Ecto neural progenitor cell (in vitro differentiated cells): Measurements from ENCODE around the gene PTRHD1.
A peak's percentile ranks its signal among the peaks of the same experiment; 100 is the strongest.

Experiments
- DNase-seq: peaks from one replicate; pipeline ENCODE4 v3.0.0-alpha.2; 2018; ENCODE audit warnings: low spot score

PTRHD1 gene

GRCh38 chr2:24830351-24830750 is 37.2 kb upstream of the PTRHD1 start:
- DNase-seq = no peak

GRCh38 chr2:24828238-24828996 is 35.2 kb upstream of the PTRHD1 start:
- DNase-seq = no peak

- DNase-seq = peak; percentile 80
These were observed 34.4 kb upstream of the PTRHD1 start for GRCh38 chr2:24827321-24828237.

GRCh38 chr2:24826773-24827145 is 33.6 kb upstream of the PTRHD1 start:
- DNase-seq = peak; percentile 1

GRCh38 chr2:24825883-24826772 is 32.9 kb upstream of the PTRHD1 start:
- DNase-seq = peak; percentile 36

- peak; percentile 44 for DNase-seq
These were observed 32.0 kb upstream of the PTRHD1 start for GRCh38 chr2:24824966-24825882.

GRCh38 chr2:24824071-24824588 is 30.9 kb upstream of the PTRHD1 start:
- DNase-seq = peak; percentile 23

- peak; percentile 51 for DNase-seq
These were observed 29.0 kb upstream of the PTRHD1 start for GRCh38 chr2:24822049-24822706.

GRCh38 chr2:24821433-24821891 is 28.3 kb upstream of the PTRHD1 start:
- DNase-seq = peak; percentile 47

- DNase-seq = peak; percentile 40
These were observed 27.6 kb upstream of the PTRHD1 start for GRCh38 chr2:24820598-24821432.

GRCh38 chr2:24820175-24820513 is 27.0 kb upstream of the PTRHD1 start:
- no peak for DNase-seq

GRCh38 chr2:24819442-24820174 is 26.4 kb upstream of the PTRHD1 start:
- peak; percentile 29 for DNase-seq

GRCh38 chr2:24818721-24819167 is 25.6 kb upstream of the PTRHD1 start:
- DNase-seq = no peak

- DNase-seq = no peak
These were observed 23.7 kb upstream of the PTRHD1 start for GRCh38 chr2:24816884-24817283.

GRCh38 chr2:24816404-24816803 is 23.2 kb upstream of the PTRHD1 start:
- no peak for DNase-seq

- DNase-seq = no peak
These were observed 22.0 kb upstream of the PTRHD1 start for GRCh38 chr2:24815171-24815570.

GRCh38 chr2:24814516-24814915 is 21.3 kb upstream of the PTRHD1 start:
- DNase-seq = no peak

- peak; percentile 19 for DNase-seq
These were observed 20.5 kb upstream of the PTRHD1 start for GRCh38 chr2:24813691-24814137.
